Activated naive CD8-positive, alpha-beta T cell treated with anti-CD3 and anti-CD28 coated beads, Interleukin-2, amount 50 U/mL, for 24 hours (primary cell): ENCODE measurements around the gene CCDC3.

ENCODE experiments used
- ATAC-seq: fragments of 150-1000 bp; cut with Tn5 transposase; one replicate; pipeline ENCODE4 v1.10.0; 2021
- DNase-seq: peaks from one replicate; pipeline ENCODE4 v3.0.0; 2021
- H3K27ac Mint-ChIP-seq: one replicate; pipeline ENCODE4 v1.8.0; 2021; ENCODE audit warnings: mild to moderate bottlenecking, mixed read lengths
- H3K27me3 Mint-ChIP-seq: one replicate; pipeline ENCODE4 v1.8.0; 2021; ENCODE audit warnings: mixed read lengths
- H3K36me3 Mint-ChIP-seq: one replicate; pipeline ENCODE4 v1.8.0; 2021; ENCODE audit warnings: low read depth, mixed read lengths
- H3K4me1 Mint-ChIP-seq: one replicate; pipeline ENCODE4 v1.8.0; 2021; ENCODE audit warnings: mixed read lengths
- H3K4me3 Mint-ChIP-seq: one replicate; pipeline ENCODE4 v1.8.0; 2021; ENCODE audit warnings: mild to moderate bottlenecking, moderate library complexity, mixed read lengths
- H3K9me3 Mint-ChIP-seq: one replicate; pipeline ENCODE4 v1.8.0; 2021; ENCODE audit warnings: mixed read lengths

CCDC3 gene

GRCh38 chr10:12938271-12938670 lies 63.2 kb downstream of the CCDC3 start:
- Mint-ChIP-seq H3K4me3 (no peak overlapping the region), H3K27me3 (peaks cover 7% of the 10 kb centered on the region), H3K36me3 (no peaks in the 10 kb centered on the region), H3K4me1 (no peaks in the 10 kb centered on the region), H3K9me3 (no peaks in the 10 kb centered on the region), H3K27ac (no peak overlapping the region)
- DNase-seq (no peak), ATAC-seq (no peak)

- Mint-ChIP-seq H3K4me3 (no peak overlapping the region), H3K4me1 (no peaks in the 10 kb centered on the region), H3K27me3 (peaks cover 10% of the 10 kb centered on the region), H3K27ac (no peak overlapping the region), H3K9me3 (no peaks in the 10 kb centered on the region), H3K36me3 (no peaks in the 10 kb centered on the region)
- DNase-seq (no peak), ATAC-seq (no peak)
Observed at GRCh38 chr10:12937527-12937926, 64.0 kb downstream of the CCDC3 start.

GRCh38 chr10:12934777-12935176 lies 66.7 kb downstream of the CCDC3 start:
- Mint-ChIP-seq H3K36me3 (no peaks in the 10 kb centered on the region), H3K27me3 (peaks cover 10% of the 10 kb centered on the region), H3K9me3 (no peaks in the 10 kb centered on the region), H3K4me3 (no peak overlapping the region), H3K27ac (no peak overlapping the region), H3K4me1 (no peaks in the 10 kb centered on the region)
- ATAC-seq: no peak
- no peak for DNase-seq

GRCh38 chr10:12929381-12929780 lies 72.1 kb downstream of the CCDC3 start:
- H3K4me1 Mint-ChIP-seq: no peaks in the 10 kb centered on the region

GRCh38 chr10:12928571-12928970 lies 72.9 kb downstream of the CCDC3 start:
- Mint-ChIP-seq H3K27ac (no peak overlapping the region), H3K9me3 (no peaks in the 10 kb centered on the region)

More at GRCh38 chr10:12929381-12929780, 72.1 kb downstream of the CCDC3 start:
- no peak for ATAC-seq
- Mint-ChIP-seq H3K4me3 (no peak overlapping the region), H3K9me3 (no peaks in the 10 kb centered on the region), H3K36me3 (no peaks in the 10 kb centered on the region), H3K27me3 (peaks cover 3% of the 10 kb centered on the region), H3K27ac (no peak overlapping the region)
- DNase-seq: no peak

GRCh38 chr10:12927896-12928295 lies 73.6 kb downstream of the CCDC3 start:
- ATAC-seq (no peak), DNase-seq (no peak)
- H3K4me3 Mint-ChIP-seq: no peak overlapping the region
- H3K36me3 Mint-ChIP-seq: no peaks in the 10 kb centered on the region
- H3K27ac Mint-ChIP-seq: no peak overlapping the region
- no peaks in the 10 kb centered on the region for H3K9me3 Mint-ChIP-seq
- H3K27me3 Mint-ChIP-seq: no peaks in the 10 kb centered on the region
- no peaks in the 10 kb centered on the region for H3K4me1 Mint-ChIP-seq

More at GRCh38 chr10:12928571-12928970, 72.9 kb downstream of the CCDC3 start:
- ATAC-seq (no peak), DNase-seq (no peak)
- H3K27me3 Mint-ChIP-seq: peaks cover 3% of the 10 kb centered on the region
- no peaks in the 10 kb centered on the region for H3K4me1 Mint-ChIP-seq
- no peak overlapping the region for H3K4me3 Mint-ChIP-seq
- no peaks in the 10 kb centered on the region for H3K36me3 Mint-ChIP-seq

GRCh38 chr10:12925845-12926244 lies 75.7 kb downstream of the CCDC3 start:
- Mint-ChIP-seq H3K4me1 (no peaks in the 10 kb centered on the region), H3K9me3 (no peaks in the 10 kb centered on the region), H3K27me3 (no peaks in the 10 kb centered on the region), H3K36me3 (no peaks in the 10 kb centered on the region), H3K4me3 (no peak overlapping the region), H3K27ac (no peak overlapping the region)
- ATAC-seq (no peak), DNase-seq (no peak)

- H3K36me3 Mint-ChIP-seq: no peaks in the 10 kb centered on the region
- H3K27me3 Mint-ChIP-seq: no peaks in the 10 kb centered on the region
- no peak overlapping the region for H3K27ac Mint-ChIP-seq
- no peaks in the 10 kb centered on the region for H3K4me1 Mint-ChIP-seq
- DNase-seq (no peak), ATAC-seq (no peak)
- no peak overlapping the region for H3K4me3 Mint-ChIP-seq
- H3K9me3 Mint-ChIP-seq: no peaks in the 10 kb centered on the region
Observed at GRCh38 chr10:12924911-12925310, 76.6 kb downstream of the CCDC3 start.

GRCh38 chr10:12922117-12922900 lies 79.2 kb downstream of the CCDC3 start:
- ATAC-seq: no peak
- no peak overlapping the region for H3K27ac Mint-ChIP-seq
- no peaks in the 10 kb centered on the region for H3K9me3 Mint-ChIP-seq
- H3K36me3 Mint-ChIP-seq: no peaks in the 10 kb centered on the region
- no peak for DNase-seq
- no peaks in the 10 kb centered on the region for H3K4me1 Mint-ChIP-seq
- H3K4me3 Mint-ChIP-seq: no peak overlapping the region
- H3K27me3 Mint-ChIP-seq: peaks cover 3% of the 10 kb centered on the region

- Mint-ChIP-seq H3K27me3 (peaks cover 3% of the 10 kb centered on the region), H3K4me1 (no peaks in the 10 kb centered on the region), H3K36me3 (no peaks in the 10 kb centered on the region), H3K4me3 (no peak overlapping the region), H3K9me3 (no peaks in the 10 kb centered on the region), H3K27ac (no peak overlapping the region)
- DNase-seq: no peak
- ATAC-seq: no peak
Observed at GRCh38 chr10:12921163-12921562, 80.3 kb downstream of the CCDC3 start.

- peaks cover 5% of the 10 kb centered on the region for H3K27me3 Mint-ChIP-seq
- H3K4me3 Mint-ChIP-seq: no peak overlapping the region
- H3K27ac Mint-ChIP-seq: no peak overlapping the region
- H3K36me3 Mint-ChIP-seq: no peaks in the 10 kb centered on the region
- H3K4me1 Mint-ChIP-seq: no peaks in the 10 kb centered on the region
- H3K9me3 Mint-ChIP-seq: no peaks in the 10 kb centered on the region
- no peak for DNase-seq
- ATAC-seq: no peak
Observed at GRCh38 chr10:12919574-12919973, 81.9 kb downstream of the CCDC3 start.

GRCh38 chr10:12916587-12916986 lies 84.9 kb downstream of the CCDC3 start:
- H3K4me1 Mint-ChIP-seq: no peaks in the 10 kb centered on the region
- H3K9me3 Mint-ChIP-seq: peaks cover 9% of the 10 kb centered on the region
- no peak overlapping the region for H3K4me3 Mint-ChIP-seq
- peaks cover 9% of the 10 kb centered on the region for H3K27me3 Mint-ChIP-seq
- no peaks in the 10 kb centered on the region for H3K36me3 Mint-ChIP-seq
- H3K27ac Mint-ChIP-seq: no peak overlapping the region
- DNase-seq (no peak), ATAC-seq (no peak)

- no peak overlapping the region for H3K4me3 Mint-ChIP-seq
- ATAC-seq: no peak
- peaks cover 9% of the 10 kb centered on the region for H3K27me3 Mint-ChIP-seq
- no peaks in the 10 kb centered on the region for H3K4me1 Mint-ChIP-seq
- no peaks in the 10 kb centered on the region for H3K36me3 Mint-ChIP-seq
- peaks cover 9% of the 10 kb centered on the region for H3K9me3 Mint-ChIP-seq
- H3K27ac Mint-ChIP-seq: no peak overlapping the region
- no peak for DNase-seq
Observed at GRCh38 chr10:12915637-12916168, 85.8 kb downstream of the CCDC3 start.

GRCh38 chr10:12914111-12914510 lies 87.4 kb downstream of the CCDC3 start:
- no peak for DNase-seq
- no peaks in the 10 kb centered on the region for H3K36me3 Mint-ChIP-seq
- H3K4me1 Mint-ChIP-seq: no peaks in the 10 kb centered on the region
- no peak overlapping the region for H3K27ac Mint-ChIP-seq
- no peak for ATAC-seq
- peaks cover 9% of the 10 kb centered on the region for H3K9me3 Mint-ChIP-seq
- peaks cover 9% of the 10 kb centered on the region for H3K27me3 Mint-ChIP-seq
- no peak overlapping the region for H3K4me3 Mint-ChIP-seq

GRCh38 chr10:12911795-12912194 lies 89.7 kb downstream of the CCDC3 start:
- Mint-ChIP-seq H3K4me3 (no peak overlapping the region), H3K36me3 (no peaks in the 10 kb centered on the region), H3K4me1 (no peaks in the 10 kb centered on the region), H3K27ac (no peak overlapping the region), H3K27me3 (peaks cover 6% of the 10 kb centered on the region), H3K9me3 (peaks cover 9% of the 10 kb centered on the region)
- ATAC-seq: no peak
- no peak for DNase-seq
